GM12878 (cell line): Measurements from ENCODE around the gene PPIC. TPM values are rescaled to one million over a fixed set of nuclear protein-coding genes. Genes with fewer than 3 reads are reported as not detected.
A peak's percentile ranks its signal among the peaks of the same experiment; 100 is the strongest.

Source experiments
- ATF7 ChIP-seq: fragments of 450-650 bp; IDR thresholded peaks from 2 replicates; pipeline ENCODE4 v1.6.1; 2016; ENCODE audit warnings: low read depth, mild to moderate bottlenecking
- BCL11A ChIP-seq: IDR thresholded peaks from 2 replicates; pipeline ENCODE4 v1.6.1; 2011; ENCODE audit warnings: low read depth, low read length
- BMI1 ChIP-seq: fragments of 450-650 bp; IDR thresholded peaks from 2 replicates; pipeline ENCODE4 v1.6.1; 2016; ENCODE audit warnings: mild to moderate bottlenecking, moderate library complexity, borderline replicate concordance
- FOS ChIP-seq: IDR thresholded peaks from 3 replicates; pipeline ENCODE4 v1.6.1; 2011; ENCODE audit warnings: borderline replicate concordance; ENCODE audit not compliant: insufficient read length; ENCODE audit errors: extremely low read depth
- HCFC1 ChIP-seq: fragments of 150-350 bp; IDR thresholded peaks from 2 replicates; pipeline ENCODE4 v1.6.1; 2014; ENCODE audit warnings: low read length
- HDAC2 ChIP-seq: fragments of 200-600 bp; sonication (generic); IDR thresholded peaks from 2 replicates; pipeline ENCODE4 v1.6.1; 2017
- HDGF ChIP-seq: fragments of 450-650 bp; IDR thresholded peaks from 2 replicates; pipeline ENCODE4 v1.6.1; 2016; ENCODE audit warnings: antibody characterized with exemption
- HSF1 ChIP-seq: fragments of 150-350 bp; IDR thresholded peaks from 2 replicates; pipeline ENCODE4 v1.6.1; 2014; ENCODE audit warnings: mild to moderate bottlenecking, low read depth, low read length
- IKZF2 ChIP-seq, 2 experiments: fragments of 450-650 bp; IDR thresholded peaks; 2 replicates each; pipeline ENCODE4 v1.6.1; 2017; ENCODE audit warnings: mild to moderate bottlenecking in 2 of 2, moderate library complexity in 2 of 2
- IRF4 ChIP-seq: IDR thresholded peaks from 2 replicates; pipeline ENCODE4 v1.6.1; 2011; ENCODE audit warnings: low read depth, low read length
- KAT2A ChIP-seq: conservative IDR thresholded peaks from 2 replicates; pipeline ENCODE4 v1.6.1; 2011; ENCODE audit warnings: low read depth, low read length; ENCODE audit not compliant: control insufficient read depth
- MTA2 ChIP-seq: fragments of 450-650 bp; IDR thresholded peaks from 2 replicates; pipeline ENCODE4 v1.6.1; 2016; ENCODE audit warnings: low read depth, mild to moderate bottlenecking, moderate library complexity
- MTA3 ChIP-seq: IDR thresholded peaks from 2 replicates; pipeline ENCODE4 v1.6.1; 2012; ENCODE audit warnings: low read length, inconsistent platforms, borderline replicate concordance
- NFYB ChIP-seq: IDR thresholded peaks from 2 replicates; pipeline ENCODE4 v1.6.1; 2011; ENCODE audit warnings: low read depth, mild to moderate bottlenecking, low read length, improper control_type of control experiment, moderate library complexity; ENCODE audit not compliant: insufficient read depth
- PAX5 ChIP-seq: IDR thresholded peaks from 2 replicates; pipeline ENCODE4 v1.6.1; 2011; ENCODE audit warnings: low read depth, low read length, borderline replicate concordance
- POLR2AphosphoS2 ChIP-seq: IDR thresholded peaks from 2 replicates; pipeline ENCODE4 v1.6.1; 2011; ENCODE audit warnings: low read depth, mild to moderate bottlenecking, low read length, improper control_type of control experiment, moderate library complexity
- POLR2AphosphoS5 ChIP-seq: IDR thresholded peaks from 2 replicates; pipeline ENCODE4 v1.6.1; 2011; ENCODE audit warnings: mild to moderate bottlenecking, low read length, inconsistent platforms
- RAD51 ChIP-seq: fragments of 450-650 bp; IDR thresholded peaks from 2 replicates; pipeline ENCODE4 v1.6.1; 2016; ENCODE audit warnings: moderate library complexity, mild to moderate bottlenecking, inconsistent platforms
- SIN3A ChIP-seq: IDR thresholded peaks from 2 replicates; pipeline ENCODE4 v1.6.1; 2012; ENCODE audit warnings: low read depth, low read length, improper control_type of control experiment
- SUPT20H ChIP-seq: IDR thresholded peaks from 2 replicates; pipeline ENCODE4 v1.6.1; 2011; ENCODE audit warnings: low read depth, mild to moderate bottlenecking, low read length, moderate library complexity, borderline replicate concordance; ENCODE audit not compliant: control insufficient read depth
- TBL1XR1 ChIP-seq: IDR thresholded peaks from 2 replicates; pipeline ENCODE4 v1.6.1; 2012; ENCODE audit warnings: low read depth, low read length, improper control_type of control experiment
- TCF3 ChIP-seq: IDR thresholded peaks from 2 replicates; pipeline ENCODE4 v1.6.1; 2012; ENCODE audit warnings: low read depth, mild to moderate bottlenecking, low read length, borderline replicate concordance; ENCODE audit not compliant: insufficient read depth
- TCF7 ChIP-seq: IDR thresholded peaks from 2 replicates; pipeline ENCODE4 v1.6.1; 2014; ENCODE audit warnings: antibody characterized with exemption, borderline replicate concordance
- WRNIP1 ChIP-seq: IDR thresholded peaks from 2 replicates; pipeline ENCODE4 v1.6.1; 2011; ENCODE audit warnings: low read depth, low read length, improper control_type of control experiment, borderline replicate concordance
- ZBTB33 ChIP-seq: fragments of 450-650 bp; IDR thresholded peaks from 2 replicates; pipeline ENCODE4 v1.6.1; 2017; ENCODE audit warnings: mild to moderate bottlenecking
- ZZZ3 ChIP-seq: IDR thresholded peaks from 2 replicates; pipeline ENCODE4 v1.6.1; 2011; ENCODE audit warnings: low read depth; ENCODE audit not compliant: control insufficient read depth, insufficient read length
- polyA plus RNA-seq, 11 experiments: library from polyadenylated mRNA; depleted of rRNA in 4 of 11; unstranded in 6 of 11; stranded (reverse) in 5 of 11; fragments of >200 nt; fragmentation: Nextera tagmentation in 4 of 11; fragmentation: Illumina TruSeq in 1 of 11; extraction: Ambion mirVana in 4 of 11; extraction: Trizol in 1 of 11; gene quantifications; 1 replicate in 1 of 11; 2 replicates in 10 of 11; pipeline versions ENCODE4 v1.2.1 to v1.2.3, GENCODE V29; 2011 to 2016; ENCODE audit warnings: inconsistent platforms in 2 of 11, missing spikeins in 2 of 11, low read depth in 1 of 11
- total RNA-seq, 4 experiments: library from RNA; depleted of rRNA in 3 of 4; stranded (reverse); fragments of >200 nt in 3 of 4; fragmentation: Illumina TruSeq in 1 of 4; extraction: Trizol in 1 of 4; gene quantifications; 2 replicates each; pipeline versions ENCODE4 v1.2.1 to v1.2.3, GENCODE V29; 2013 to 2021
- TF ChIP-seq, protein P1 (sequence below): IDR thresholded peaks from 2 replicates; pipeline ENCODE4 v1.6.1; 2011; ENCODE audit warnings: low read depth, low read length, improper control_type of control experiment, borderline replicate concordance
- TF ChIP-seq, protein P2 (sequence below): IDR thresholded peaks from 2 replicates; pipeline ENCODE4 v1.6.1; 2012; ENCODE audit warnings: low read depth, low read length, improper control_type of control experiment

PPIC gene
- total and polyA plus RNA-seq, 10 of the 15 experiments (the other 5 are each of a cell fraction or from before 2014, with no cell fraction given), result 0.12 to 0.21 TPM; not detected in 8

GRCh38 chr5:122985954-122986721 is 50.4 kb downstream of the PPIC start (continued):
- TF ChIP-seq HCFC1 (no peak), WRNIP1 (no peak), POLR2AphosphoS5 (no peak), HDGF (no peak), KAT2A (no peak), PAX5 (peak; percentile 57; the same call in 1 of the 2 replicates), RAD51 (no peak), FOS (no peak), TCF3 (no peak), MTA2 (no peak), HDAC2 (no peak), BMI1 (no peak), ZZZ3 (no peak), IRF4 (0 out of 2 replicates have a peak, but pooled peaks have one; percentile 58), MTA3 (no peak), HSF1 (no peak), IKZF2 (IDR thresholded peaks at IDR 0.05) (peak in 1 of 2 experiments; percentile 27; a peak in 1 of 4 replicates), POLR2AphosphoS2 (no peak), ZBTB33 (no peak), BCL11A (0 out of 2 replicates have a peak, but pooled peaks have one; percentile 39), NFYB (no peak), TCF7 (no peak), TBL1XR1 (no peak), SIN3A (no peak), SUPT20H (no peak), ATF7 (no peak)
- TF ChIP-seq, protein P1, sequence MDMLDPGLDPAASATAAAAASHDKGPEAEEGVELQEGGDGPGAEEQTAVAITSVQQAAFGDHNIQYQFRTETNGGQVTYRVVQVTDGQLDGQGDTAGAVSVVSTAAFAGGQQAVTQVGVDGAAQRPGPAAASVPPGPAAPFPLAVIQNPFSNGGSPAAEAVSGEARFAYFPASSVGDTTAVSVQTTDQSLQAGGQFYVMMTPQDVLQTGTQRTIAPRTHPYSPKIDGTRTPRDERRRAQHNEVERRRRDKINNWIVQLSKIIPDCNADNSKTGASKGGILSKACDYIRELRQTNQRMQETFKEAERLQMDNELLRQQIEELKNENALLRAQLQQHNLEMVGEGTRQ, result no peak
- TF ChIP-seq, protein P2, sequence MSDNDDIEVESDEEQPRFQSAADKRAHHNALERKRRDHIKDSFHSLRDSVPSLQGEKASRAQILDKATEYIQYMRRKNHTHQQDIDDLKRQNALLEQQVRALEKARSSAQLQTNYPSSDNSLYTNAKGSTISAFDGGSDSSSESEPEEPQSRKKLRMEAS, result no peak
